Mesangial cell (primary cell): ENCODE data around the gene SH3TC2. TPM values are rescaled to one million over a fixed set of nuclear protein-coding genes. Genes with fewer than 3 reads are reported as not detected.

ENCODE experiments used
- total RNA-seq: library from RNA; depleted of rRNA; stranded (reverse); fragments of >200 nt; gene quantifications from 2 replicates; pipeline ENCODE4 v1.2.3, GENCODE V29; 2015

Gene SH3TC2
- total RNA-seq: under 0.01 and 0.65 TPM in 2 replicates

DNA sequence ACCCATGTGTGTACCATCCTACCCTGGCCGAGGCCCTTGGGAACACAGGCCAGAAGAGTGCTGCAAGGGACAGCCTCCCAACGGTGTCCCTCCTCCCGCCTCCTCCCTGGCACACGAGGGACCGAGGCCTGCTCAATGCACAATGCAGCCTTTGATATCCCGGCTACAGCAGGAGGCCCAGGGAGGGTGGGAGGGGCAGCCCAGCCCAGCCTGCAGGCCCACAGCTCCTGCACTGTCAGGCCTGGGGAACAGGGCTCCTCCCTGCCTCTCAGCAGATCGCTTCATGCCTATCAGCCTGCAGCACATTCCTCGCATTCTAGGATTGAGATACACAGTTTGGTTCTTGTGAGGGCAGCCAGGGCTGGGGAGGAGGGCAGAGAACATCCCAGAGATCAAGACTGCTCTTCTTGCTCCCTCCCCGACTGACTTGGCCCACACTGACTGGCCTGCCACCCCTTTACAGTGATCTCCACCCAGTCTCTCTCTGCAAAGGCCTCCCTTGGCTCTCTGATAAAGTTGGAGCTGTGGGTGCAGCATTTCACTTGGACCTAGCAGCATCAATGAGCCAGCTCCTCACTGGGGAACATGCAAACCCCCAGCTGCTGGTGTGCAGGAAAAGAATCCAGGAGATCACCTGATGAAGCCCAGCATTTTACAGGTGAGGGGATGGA is at the start of gene SH3TC2:
Gene SH3TC2, minus strand, starts transcription at position 46 of the 671 bp plus-strand sequence. Its CDS starts 40 bp downstream, at position 6.

Other genes with a start within 250 kb of the SH3TC2 start
- gene ADRB2, start 236.5 kb downstream of the SH3TC2 start, total RNA-seq: 0.89 and 1.3 TPM in 2 replicates
- 4.2 and 7.0 TPM in 2 replicates for gene ABLIM3, start 78.4 kb upstream of the SH3TC2 start, total RNA-seq
- gene AFAP1L1, start 208.8 kb upstream of the SH3TC2 start, total RNA-seq: 9.0 and 12.5 TPM in 2 replicates